Measurements from ENCODE around the gene GAS2L1.

Gene GAS2L1

DNA sequence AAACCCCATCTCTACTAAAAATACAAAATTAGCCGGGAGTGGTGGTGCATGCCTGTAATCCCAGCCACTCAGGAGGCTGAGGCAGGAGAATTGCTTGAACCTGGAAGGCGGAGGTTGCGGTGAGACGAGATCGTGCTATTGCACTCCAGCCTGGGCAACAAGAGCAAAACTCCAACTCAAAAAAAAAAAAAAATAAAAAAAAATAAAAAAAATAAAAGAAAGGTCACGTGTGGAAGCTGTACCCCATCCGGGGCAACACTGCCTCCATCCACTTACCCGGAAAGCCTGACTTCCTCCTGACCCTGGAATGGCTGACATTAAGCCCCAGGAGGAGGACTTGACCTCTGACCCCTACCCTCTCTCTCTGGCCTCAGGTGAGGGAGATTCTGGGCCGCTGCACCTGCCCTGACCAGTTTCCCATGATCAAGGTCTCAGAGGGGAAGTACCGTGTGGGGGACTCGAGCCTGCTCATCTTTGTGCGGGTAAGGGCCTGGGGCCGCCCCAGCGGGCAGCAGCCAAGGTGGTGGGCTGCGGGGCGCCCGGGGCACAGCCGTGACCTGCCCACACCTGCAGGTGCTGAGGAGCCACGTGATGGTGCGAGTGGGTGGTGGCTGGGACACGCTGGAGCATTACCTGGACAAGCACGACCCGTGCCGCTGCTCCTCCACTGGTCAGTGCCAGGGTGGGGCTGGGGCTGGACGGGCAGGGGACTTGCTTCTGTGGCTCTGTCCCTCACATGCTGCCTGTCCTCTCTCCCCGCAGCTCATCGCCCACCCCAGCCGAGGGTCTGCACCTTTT, 3.8 kb downstream of the GAS2L1 start:
- DNase-seq = no peak

DNA sequence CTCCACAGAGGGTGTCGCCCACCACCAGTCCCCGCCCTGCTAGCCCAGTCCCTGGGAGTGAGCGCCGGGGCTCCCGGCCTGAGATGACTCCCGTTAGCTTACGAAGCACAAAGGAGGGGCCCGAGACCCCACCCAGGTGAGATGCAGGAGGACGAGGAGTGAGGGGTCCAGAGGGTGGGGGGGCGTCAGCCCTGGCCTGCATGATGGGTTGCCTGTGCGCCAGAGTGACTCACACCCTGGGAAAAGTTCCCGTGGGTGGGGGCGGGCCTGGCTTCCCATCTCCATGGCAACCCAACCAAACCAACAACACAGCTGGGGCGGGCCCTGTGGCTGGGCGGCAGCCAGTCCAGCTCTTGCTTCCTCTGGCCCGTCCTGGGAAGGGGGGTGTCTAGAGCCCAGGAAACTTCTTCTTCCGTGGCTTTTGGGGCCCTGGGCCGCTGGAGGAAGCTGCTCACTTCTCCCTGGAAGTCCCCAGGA, 4.5 kb downstream of the GAS2L1 start:
- peak; percentile 80 for DNase-seq

DNA sequence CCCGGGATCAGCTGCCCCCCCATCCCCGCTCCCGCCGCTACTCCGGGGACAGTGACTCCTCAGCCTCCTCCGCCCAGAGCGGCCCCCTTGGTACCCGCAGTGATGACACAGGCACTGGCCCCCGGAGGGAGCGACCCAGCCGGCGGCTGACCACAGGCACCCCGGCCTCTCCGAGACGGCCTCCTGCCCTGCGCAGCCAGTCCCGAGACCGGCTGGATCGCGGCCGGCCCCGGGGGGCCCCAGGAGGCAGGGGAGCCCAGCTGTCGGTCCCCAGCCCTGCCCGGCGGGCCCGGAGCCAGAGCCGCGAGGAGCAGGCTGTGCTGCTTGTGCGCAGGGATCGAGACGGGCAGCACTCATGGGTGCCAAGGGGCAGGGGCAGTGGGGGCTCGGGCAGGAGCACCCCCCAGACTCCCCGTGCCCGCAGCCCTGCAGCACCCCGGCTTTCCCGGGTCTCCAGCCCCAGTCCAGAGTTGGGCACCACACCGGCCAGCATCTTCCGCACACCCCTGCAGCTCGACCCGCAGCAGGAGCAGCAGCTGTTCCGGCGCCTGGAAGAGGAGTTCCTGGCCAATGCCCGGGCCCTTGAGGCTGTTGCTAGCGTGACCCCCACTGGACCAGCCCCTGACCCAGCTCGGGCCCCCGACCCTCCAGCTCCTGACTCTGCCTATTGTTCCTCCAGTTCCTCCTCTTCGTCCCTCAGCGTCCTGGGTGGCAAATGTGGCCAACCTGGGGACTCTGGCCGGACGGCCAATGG, 5.2 kb downstream of the GAS2L1 start:
- DNase-seq = no peak

DNA sequence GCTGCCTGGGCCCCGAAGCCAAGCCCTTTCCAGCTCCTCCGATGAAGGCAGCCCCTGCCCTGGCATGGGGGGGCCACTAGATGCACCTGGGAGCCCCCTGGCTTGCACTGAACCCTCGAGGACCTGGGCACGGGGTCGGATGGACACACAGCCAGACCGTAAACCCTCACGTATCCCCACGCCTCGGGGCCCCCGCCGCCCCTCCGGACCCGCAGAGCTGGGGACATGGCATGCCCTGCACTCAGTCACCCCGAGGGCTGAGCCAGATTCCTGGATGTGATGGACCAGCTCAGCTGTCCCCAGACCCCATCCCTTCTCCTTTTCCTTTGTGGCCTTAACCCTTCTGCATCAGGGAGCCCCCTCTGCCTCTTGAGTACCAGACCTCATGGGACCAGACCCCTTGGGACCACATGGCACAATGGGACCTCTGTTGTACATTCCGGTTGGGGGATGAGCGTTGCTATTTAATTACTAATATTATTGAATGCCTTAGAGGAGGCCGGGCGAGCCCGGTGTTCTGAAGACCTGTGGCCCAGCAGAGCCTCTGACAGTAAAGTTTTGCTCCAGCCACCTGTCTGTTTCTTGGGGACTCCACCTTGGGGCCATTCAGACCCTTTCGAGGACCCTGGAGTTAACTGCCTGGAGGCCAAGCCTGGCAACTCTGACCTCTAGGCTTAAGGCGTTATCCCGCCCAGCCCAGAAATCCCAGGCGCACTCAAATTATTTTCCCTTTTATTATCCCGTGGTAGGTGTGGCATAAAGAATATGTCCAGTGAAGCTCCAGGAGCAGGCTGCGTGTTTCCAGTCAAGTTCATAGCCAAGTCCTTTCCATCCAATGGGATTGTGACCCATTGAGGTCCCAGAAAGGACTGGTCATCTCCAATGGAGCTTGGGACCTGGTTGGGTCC, 6.0 kb downstream of the GAS2L1 start:
- DNase-seq = no peak

DNA sequence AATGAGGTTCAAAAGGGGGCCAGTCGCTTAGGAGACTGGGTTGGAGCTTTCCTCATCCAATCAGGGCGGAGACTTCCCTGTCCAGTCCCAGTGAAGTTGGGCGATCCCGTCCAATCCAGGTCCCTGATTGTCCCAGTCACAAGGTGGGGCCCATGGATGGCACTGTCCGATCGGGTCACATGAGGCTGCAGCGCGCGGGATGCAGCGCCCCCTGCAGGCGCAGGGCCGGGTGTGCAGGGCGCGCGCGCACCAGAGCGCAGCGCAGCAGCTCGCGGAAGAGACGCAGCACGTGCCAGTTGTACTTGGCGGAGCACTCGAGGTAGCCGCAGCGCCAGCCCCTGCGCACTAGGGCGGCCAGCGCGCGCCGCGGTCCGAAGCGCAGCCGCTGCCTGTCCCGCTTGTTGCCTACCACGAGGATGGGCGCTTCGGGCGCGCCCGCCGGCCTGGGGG, 6.7 kb downstream of the GAS2L1 start:
- peak; percentile 60 for DNase-seq

DNA sequence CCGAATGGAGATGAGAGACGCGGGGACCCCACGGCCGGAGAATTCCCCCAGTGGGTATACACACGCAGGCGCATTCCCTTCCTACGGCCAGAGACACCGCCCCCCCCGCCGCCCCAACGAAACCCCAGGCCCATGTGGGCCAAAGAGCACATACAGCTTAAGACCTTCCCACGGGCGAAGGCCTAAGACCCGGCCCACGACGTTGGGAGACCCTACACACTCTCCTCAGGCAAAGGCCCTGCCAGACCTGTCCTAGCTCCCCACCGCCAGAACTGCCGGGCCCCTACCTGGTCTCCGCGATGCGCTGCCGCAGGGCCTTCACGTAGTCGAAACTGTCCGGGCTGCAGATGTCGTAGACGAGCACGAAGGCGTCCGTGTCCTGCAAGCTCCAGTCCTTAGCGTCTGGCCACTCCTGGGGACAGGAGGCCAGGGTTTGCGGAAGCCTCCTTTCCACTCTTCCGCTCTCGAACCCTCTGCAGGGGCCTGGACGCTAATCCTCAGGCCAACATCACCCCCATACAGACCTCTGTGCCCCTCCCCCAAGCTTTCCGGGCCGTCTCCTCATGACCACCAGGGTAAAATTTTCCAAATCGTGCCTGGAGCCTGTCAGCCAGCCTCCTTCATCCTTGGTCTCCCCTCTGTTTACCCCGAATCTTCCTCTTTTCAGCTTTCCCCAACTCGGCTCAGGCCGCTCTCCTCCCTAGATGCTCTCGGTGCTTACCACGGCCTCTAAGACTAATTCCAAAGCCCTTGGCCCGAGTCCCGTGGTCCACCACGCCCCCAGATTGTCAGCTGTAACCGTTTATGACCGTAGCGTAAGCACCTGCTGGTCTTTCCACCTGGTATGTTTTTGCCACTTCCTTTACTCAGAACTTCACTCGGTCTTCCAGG, 7.4 kb downstream of the GAS2L1 start:
- no peak for DNase-seq

DNA sequence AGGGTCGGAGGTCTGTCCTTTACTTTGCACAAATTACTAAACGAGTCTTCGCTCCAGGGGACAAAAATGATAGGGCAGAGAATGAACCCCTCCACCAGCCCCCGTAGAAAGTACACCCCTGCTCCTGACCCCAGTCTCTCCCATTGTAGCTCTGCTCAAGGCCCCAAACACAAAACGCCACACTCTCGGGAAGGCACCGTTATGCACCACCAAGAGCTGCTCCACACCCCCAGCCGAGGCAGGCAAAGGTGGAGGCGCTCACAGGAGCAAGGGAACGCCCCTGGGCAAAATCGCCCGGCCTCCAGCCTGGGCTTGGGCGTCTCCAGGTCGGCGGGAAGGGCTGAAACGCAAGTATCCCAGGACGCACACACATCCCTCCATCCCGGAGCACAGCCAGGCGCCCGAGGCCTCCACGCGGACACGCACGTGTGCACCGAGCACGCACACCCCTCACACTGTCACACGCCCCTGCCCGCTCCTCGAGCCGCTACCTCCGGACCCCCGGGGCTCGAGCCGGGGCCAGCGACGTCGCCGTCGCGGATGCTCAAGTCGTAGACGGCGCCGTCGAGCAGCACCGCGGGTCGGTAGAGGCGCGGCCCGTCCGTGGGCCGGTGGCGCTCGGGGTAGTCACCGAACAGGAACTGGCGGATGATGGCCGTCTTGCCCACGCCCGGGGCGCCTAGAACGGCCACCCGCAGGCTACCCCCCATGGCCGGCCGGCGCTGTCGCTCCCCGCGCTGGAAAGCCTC, 8.3 kb downstream of the GAS2L1 start:
- DNase-seq = no peak

DNA sequence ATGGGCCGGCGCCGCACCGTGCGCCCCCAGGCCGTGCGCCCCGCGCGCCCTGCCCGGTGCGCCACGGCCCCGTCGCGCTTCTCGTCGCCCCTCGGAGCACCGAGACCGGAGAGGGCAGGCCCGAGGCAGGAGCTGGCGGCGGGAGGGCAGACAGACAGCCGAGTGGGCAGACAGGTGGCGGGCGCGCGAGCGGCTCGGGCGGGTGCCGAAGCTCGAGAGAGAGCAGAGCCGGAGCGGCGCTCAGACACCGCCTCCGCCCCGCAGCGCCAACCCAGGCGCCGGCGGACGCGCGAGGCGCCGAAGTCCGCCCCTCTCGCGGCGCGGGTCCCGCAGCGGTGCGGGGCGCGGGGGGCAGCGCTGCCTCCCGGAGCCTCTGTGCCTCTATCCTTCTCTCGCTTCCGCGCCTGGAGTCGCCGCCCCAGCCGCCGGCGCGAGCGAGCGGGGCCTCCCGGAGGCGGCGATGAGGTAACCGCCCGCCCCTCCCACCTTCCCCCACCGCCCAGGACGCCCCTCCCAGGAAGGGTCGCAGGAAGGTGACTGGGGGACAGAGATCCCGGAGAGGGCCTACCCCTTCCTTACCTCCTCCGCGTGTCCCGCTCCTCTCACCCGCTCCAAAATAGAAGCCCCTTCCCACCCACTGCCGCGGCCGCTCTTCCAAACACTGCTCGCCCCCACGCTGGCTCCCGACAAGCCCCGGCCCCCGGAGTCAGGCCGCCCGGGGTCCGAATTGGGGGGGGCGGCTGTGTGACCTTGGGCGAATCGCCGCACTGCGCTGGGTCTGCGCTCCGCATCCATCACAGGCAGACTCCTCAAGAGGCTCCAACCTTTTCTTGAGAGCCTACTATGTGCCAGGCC, 9.1 kb downstream of the GAS2L1 start, which contains the start of gene RASL10A:
RASL10A (minus strand) TSS at position 412 of the 855 bp plus-strand sequence. CDS start 451 bp downstream, outside the sequence.
- DNase-seq = no peak

DNA sequence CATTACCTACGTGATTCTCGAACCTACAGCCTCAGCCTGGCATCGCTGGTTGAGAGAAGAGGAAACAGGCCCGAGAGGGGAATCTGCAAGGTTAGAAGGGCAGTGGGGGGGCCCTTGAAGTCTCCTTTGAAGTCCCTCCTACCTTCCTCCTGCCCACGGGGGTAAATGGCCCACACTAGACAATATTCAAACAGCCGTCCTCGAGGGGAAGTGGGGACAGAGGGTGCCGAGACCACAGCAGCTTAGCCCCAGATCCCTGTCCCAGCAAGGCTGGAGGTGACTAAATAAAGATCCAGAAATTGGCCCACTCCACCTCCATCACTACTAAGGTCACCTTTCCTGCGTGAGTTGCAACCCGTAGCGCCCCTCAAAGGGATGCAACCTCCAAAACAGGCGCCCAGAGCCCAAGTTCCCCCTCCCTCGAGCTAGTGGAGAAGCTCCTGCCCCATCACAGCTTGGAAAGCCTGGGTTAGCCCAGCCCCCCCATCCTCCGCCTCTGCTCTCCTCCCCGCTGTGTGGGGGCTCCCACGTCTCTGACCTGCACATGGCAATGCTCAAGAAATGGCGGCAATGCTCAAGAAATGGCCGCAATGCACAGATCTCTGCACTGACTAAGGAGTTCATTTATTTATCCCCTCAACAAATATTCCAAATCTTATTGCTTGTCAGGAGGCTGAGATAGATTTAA, 9.8 kb downstream of the GAS2L1 start:
- no peak for DNase-seq

DNA sequence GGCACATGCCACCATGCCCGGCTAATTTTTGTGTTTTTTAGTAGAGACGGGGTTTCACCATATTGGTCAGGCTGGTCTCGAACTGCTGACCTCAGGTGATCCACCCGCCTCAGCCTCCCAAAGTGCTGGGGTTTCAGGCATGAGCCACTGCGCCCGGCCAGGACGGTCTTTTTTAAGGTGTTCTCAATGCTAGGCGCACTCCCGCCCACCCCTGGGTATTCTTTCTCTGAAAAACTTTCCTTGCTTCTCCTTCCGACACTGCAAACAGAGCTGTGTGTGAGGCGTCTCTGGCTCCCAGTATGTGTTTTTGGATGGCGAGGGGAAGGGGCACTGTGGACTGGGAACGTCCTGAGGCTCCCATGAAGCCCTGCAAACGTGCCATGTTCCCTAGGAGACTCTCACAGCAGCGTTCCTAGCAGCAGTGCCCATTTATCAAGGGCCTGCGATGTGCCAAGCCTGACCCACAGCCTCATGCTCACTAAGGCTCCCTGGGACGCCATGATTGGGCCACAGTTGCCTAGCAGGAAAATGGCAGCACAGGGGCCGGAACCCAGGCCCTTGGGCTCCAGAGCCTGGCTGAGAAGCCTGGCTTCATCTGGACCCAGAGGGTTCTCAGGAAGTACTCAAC, 11.5 kb downstream of the GAS2L1 start:
- no peak for DNase-seq

DNA sequence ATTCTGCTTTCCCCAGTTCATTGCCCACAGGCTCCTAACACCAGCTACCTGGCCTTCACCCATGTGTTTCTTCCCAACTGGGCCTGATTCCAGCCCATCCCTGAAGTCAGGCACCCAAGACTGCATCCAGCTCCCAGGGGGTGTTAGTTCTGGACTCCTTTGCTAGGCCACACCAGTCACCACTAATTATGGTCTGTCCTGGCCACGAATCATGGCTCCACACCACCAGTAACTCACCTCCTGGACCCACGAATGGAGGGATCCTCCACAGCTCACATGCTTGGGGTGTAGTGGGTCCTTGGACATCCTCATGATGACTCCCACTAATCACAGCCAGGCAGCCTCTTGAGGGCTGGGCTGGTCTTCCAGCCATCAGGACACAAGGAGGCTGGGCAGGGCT, 12.6 kb downstream of the GAS2L1 start:
- DNase-seq = no peak

DNA sequence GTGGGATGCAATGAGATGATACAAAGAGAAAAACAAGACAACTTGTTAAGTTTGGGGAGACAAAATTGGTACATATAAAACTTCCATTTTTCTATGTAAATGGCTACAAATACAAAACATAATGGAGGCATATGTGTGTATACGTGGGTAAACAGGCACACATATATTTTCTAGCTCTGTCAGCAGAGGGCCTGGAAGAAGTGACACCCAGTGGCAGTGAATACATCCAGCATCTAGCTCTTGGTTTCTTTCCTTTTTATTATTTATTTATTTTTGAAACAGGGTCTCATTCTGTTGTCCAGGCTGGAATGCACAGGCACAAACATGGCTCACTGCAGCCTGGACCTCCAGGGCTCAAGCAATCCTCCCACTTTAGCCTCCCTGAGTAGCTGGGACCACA, 14.1 kb downstream of the GAS2L1 start:
- DNase-seq = no peak

DNA sequence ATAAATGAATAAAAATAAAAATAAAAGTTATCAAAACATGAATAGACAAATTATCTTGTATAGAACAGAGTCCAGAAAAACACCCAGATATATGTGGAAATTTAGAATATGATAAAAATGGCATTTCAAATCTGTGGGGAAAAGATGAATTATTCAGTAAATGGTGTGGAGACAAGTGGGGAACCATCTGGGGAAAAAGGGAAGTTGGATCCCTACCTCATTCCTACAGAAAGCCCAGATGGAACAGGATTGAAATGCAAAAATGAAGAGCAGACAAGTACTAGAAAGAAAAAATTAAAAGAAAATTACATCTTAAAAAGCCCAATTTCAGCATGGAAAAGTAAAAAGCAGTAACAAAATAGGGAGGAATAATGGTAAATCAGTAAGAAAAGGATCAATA, 17.2 kb downstream of the GAS2L1 start:
- no peak for DNase-seq

DNA sequence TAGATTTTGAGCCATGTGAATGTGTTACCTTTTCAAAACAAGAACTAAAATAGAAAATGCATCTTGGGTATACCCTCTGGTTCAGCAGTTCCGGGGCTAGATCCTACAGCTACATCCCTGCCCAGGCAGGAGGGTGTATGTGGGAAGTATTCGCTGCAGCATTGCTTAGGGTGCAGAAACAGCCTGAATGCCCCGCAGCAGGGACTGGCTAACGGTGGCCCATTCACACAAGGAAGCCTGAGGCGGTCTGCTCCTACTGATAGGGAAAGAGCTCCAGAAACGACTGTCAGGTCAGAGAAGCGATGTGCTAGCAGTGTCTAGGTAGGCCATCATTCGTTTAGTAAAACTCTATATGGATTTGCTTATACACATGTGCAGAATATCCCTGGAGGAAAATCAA, 18.9 kb downstream of the GAS2L1 start:
- no peak for DNase-seq

DNA sequence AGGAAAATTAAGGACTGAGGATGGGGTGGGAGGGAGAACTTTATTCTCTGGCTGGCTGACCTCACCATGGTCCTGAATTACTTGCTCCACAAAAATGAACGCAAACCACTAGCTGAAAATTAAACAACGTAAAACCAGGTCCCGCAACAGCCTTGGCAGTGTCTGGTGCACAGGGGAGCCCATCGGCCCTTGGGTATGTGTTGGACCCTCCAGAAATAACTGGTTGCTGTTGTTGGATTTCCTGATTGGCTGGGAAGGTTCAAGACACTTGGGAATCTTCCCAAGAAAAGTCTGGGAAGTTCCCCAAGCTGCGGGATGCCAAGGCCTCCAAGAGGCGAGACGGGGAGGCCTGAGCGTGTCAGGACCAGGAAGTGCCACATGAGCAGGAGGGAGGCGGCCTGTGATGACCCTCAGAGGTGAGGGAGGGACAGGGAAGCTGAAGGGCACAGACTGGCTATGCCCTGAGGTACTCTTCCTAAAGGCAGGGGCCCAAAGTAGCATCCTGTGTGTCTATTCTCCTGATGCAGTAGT, 19.4 kb downstream of the GAS2L1 start:
- no peak for DNase-seq

DNA sequence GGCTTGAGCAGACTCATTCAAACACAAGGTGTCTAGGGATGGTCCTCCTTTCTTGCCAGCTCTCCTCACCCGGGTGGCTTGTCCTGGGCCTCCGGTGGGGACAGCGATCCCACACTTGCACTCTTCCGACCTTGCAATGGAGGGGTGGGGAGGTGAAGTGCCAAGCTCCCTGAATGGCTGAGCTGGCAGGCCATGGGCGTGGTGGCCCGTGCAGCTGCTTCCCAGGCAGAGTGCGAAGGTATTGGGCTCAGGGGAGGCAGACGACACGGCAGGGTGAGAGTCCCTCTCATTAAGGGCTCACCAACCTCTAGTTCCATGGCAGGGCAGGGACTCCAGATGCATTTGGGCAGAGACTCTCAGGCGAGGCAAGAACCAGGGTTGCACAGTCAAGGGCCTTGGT, 20.0 kb downstream of the GAS2L1 start:
- DNase-seq = no peak

DNA sequence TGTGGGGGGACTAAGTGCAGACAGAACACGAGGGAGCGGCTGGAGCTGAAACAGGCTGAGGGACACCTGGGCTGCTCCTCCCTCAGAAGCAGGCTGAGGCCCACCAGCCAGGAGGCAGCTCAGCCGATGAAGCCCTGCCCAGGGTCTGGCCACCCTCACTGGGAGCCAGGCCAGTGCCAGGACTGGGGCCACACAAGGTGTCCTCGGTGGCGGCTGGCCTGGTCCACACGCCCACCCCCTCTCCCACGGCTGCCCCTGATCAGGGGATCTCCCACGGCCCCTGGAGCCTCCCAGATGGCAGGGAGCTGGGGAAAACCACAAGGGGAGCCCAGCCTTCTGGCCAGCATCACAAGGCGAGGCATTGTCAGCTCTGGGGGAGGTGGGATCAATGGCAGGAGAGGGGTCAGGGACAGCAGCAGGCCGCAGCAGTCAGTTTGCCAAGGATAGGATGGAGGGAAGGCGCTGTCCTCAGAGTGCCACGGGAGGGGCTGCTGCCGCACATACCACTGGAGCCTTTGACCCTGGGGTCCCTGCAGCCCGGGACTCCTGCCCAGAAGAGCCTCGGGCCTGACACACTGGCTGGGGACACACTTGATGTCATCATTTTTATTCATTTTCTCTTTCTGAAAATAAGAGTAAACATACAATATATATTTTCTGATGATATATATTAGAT, 20.8 kb downstream of the GAS2L1 start:
- no peak for DNase-seq

DNA sequence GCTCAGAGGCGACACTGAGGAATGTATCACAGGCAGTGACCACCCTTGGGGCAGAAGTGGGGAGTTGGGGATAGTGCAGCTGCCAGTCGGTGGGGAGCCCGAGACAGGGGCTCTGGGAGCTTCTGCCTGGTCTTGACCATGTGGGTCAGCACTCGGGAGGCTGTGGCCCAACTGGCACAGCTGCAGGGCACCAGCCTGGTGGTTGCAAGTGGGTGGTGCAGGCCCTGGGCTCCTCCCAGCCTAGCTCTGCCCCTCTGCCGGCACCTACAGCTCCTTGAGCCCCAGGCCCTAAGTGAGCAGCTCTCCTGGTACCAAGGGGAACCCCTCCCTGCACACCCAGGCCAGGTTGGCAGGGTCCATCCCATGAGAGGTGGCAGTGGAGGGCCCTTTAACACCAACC, 21.6 kb downstream of the GAS2L1 start:
- no peak for DNase-seq
